OCI-LY3 (cell line): Measurements from ENCODE around the gene AHNAK2.

Source experiments
- EZH2phosphoT487 ChIP-seq: fragments of 200-600 bp; shearing (Covaris generic); IDR thresholded peaks from 2 replicates; pipeline ENCODE4 v1.6.1; 2018; ENCODE audit warnings: antibody characterized with exemption, mixed run types, low read depth
- TF ChIP-seq, protein P1 (sequence below): fragments of 200-600, 300-600 bp; sonication (generic); IDR thresholded peaks from 2 replicates; pipeline ENCODE4 v1.5.1; 2014; ENCODE audit warnings: antibody characterized with exemption, low read length, low read depth

DNA sequence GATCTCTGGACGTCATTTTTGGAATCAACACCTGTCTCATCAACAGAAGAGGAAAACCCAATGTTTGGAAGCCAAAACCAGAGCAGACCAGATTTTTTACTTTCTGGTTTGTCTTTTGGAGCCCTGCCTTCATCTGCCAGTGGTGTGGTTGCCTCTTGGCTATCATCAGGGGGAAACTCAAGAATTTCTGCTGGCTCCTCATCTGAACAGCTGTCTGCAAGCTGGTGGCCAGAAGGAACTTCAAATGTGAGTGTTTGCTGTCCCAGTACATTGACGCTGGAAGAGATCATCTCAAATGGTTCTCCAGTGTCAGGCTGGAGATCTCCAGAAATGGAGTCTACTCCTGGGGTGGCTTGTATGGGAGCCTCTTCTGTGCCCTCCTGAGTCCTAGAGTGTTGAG lies 39.7 kb downstream of the AHNAK2 start:
- TF ChIP-seq, protein P1, sequence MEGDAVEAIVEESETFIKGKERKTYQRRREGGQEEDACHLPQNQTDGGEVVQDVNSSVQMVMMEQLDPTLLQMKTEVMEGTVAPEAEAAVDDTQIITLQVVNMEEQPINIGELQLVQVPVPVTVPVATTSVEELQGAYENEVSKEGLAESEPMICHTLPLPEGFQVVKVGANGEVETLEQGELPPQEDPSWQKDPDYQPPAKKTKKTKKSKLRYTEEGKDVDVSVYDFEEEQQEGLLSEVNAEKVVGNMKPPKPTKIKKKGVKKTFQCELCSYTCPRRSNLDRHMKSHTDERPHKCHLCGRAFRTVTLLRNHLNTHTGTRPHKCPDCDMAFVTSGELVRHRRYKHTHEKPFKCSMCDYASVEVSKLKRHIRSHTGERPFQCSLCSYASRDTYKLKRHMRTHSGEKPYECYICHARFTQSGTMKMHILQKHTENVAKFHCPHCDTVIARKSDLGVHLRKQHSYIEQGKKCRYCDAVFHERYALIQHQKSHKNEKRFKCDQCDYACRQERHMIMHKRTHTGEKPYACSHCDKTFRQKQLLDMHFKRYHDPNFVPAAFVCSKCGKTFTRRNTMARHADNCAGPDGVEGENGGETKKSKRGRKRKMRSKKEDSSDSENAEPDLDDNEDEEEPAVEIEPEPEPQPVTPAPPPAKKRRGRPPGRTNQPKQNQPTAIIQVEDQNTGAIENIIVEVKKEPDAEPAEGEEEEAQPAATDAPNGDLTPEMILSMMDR = no peak
- TF ChIP-seq EZH2phosphoT487 = no peak
